ENCODE results near the gene HAPLN2. TPM values are rescaled to one million over a fixed set of nuclear protein-coding genes. Genes with fewer than 3 reads are reported as not detected.

HAPLN2 gene
- total and polyA plus RNA-seq, 2 of the 8 experiments (the other 6 are each of a cell fraction or from before 2014, with no cell fraction given) = 0.19 to 0.51 TPM

DNA sequence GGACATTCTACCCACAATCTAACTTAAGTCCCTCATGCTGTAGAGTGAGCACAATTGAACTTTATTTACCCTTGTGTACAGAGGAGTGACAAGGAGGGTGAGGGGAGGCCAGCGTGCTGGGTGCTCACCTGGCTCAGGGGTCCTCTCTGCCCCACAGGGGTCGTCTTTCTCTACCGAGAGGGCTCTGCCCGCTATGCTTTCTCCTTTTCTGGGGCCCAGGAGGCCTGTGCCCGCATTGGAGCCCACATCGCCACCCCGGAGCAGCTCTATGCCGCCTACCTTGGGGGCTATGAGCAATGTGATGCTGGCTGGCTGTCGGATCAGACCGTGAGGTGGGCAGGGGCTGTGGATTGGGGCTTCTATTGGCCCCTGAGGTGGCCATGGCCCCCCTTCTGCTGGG is 28.1 kb downstream of the HAPLN2 start (continued):
- TF ChIP-seq RAD21 (IDR thresholded peaks at IDR 0.05 in 1 of 2, conservative IDR thresholded peaks at IDR 0.05 in 1 of 2; ENCODE audit: low read depth in 2 of 2, low read length in 2 of 2) = no peak
- no peak for TF ChIP-seq NRF1 (IDR thresholded peaks at IDR 0.05; ENCODE audit: low read depth, low read length)
- no peak for TF ChIP-seq BACH1 (IDR thresholded peaks at IDR 0.05; ENCODE audit: low read length)
- TF ChIP-seq, protein P1, sequence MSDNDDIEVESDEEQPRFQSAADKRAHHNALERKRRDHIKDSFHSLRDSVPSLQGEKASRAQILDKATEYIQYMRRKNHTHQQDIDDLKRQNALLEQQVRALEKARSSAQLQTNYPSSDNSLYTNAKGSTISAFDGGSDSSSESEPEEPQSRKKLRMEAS (IDR thresholded peaks at IDR 0.05) = no peak
- no peak for TF ChIP-seq JUN (IDR thresholded peaks at IDR 0.05; ENCODE audit: low read depth, low read length)

Data from H1 (cell line).